BJ (cell line): ENCODE results near the gene ZFP57. TPM values are rescaled to one million over a fixed set of nuclear protein-coding genes. Genes with fewer than 3 reads are reported as not detected.

Experiments
- CTCF ChIA-PET: fragments of 350-600 bp; formaldehyde crosslinking; extraction: SDS; loops from one replicate; lab custom pipeline; 2021; ENCODE audit warnings: antibody characterized with exemption, inconsistent platforms; lab: Yijun Ruan, JAX
- POLR2A ChIA-PET: fragments of 300-600 bp; sonication (Branson Sonifier 250); formaldehyde crosslinking; extraction: SDS; loops from one replicate; lab custom pipeline; 2021; ENCODE audit warnings: antibody characterized with exemption; lab: Charles Lee
- DNase-seq: peaks from one replicate; pipeline ENCODE4 v3.0.0-alpha.2; 2011; ENCODE audit warnings: low read depth
- H3K27me3 ChIP-seq: 2 replicates; pipeline ENCODE4 v1.6.0; 2011; ENCODE audit warnings: low read length; ENCODE audit not compliant: control insufficient read depth, insufficient read depth
- H3K36me3 ChIP-seq: 2 replicates; pipeline ENCODE4 v1.5.1; 2011; ENCODE audit warnings: low read length; ENCODE audit not compliant: control insufficient read depth, insufficient read depth
- H3K4me3 ChIP-seq: 2 replicates; pipeline ENCODE4 v1.5.1; 2011; ENCODE audit warnings: low read depth, mild to moderate bottlenecking, control low read depth, low read length
- CTCF ChIP-seq: IDR thresholded peaks from 2 replicates; pipeline ENCODE4 v1.5.1; 2011; ENCODE audit warnings: low read depth, mild to moderate bottlenecking, control low read depth, inconsistent platforms, low read length, moderate library complexity; ENCODE audit not compliant: insufficient read depth
- polyA plus RNA-seq: library from polyadenylated mRNA; depleted of rRNA; stranded (reverse); fragments of >200 nt; gene quantifications from 2 replicates; pipeline ENCODE4 v1.2.3, GENCODE V29; 2011

ZFP57 gene
- polyA plus RNA-seq, 1 experiment, result 0.32 TPM

- H3K4me3 ChIP-seq, result peak overlapping the region; percentile 80
- no peak for TF ChIP-seq CTCF
- H3K36me3 ChIP-seq, result no peaks in the 10 kb centered on the region
- POLR2A ChIA-PET, result interaction anchor here (0.6 to 1.4 kb wide), 2 partner anchors 16 to 579 kb away, joined by 6 to 10 read pairs; no protein-coding TSS in a partner anchor
- CTCF ChIA-PET, result interaction anchor here (0.8 to 2.9 kb wide), 6 partner anchors 9 to 120 kb away, joined by 3 to 22 read pairs (median 9); no protein-coding TSS in a partner anchor
- no peak for DNase-seq
- no peaks in the 10 kb centered on the region; the same call in 1 of the 2 replicates for H3K27me3 ChIP-seq
These were observed 47.4 kb downstream of the ZFP57 start for GRCh38 chr6:29633534-29633905.

- ChIA-PET POLR2A (interaction anchor here (0.6 to 1.4 kb wide), 3 partner anchors 15 to 580 kb away, joined by 4 to 10 read pairs (median 6); no protein-coding TSS in a partner anchor), CTCF (interaction anchor here (0.8 to 2.9 kb wide), 6 partner anchors 8 to 120 kb away, joined by 3 to 22 read pairs (median 9); no protein-coding TSS in a partner anchor)
- Histone ChIP-seq H3K36me3 (no peaks in the 10 kb centered on the region), H3K4me3 (peak within 1 kb of the TSS; percentile 80), H3K27me3 (no peaks in the 10 kb centered on the region; the same call in 1 of the 2 replicates)
- no peak for TF ChIP-seq CTCF
- DNase-seq, result peak; percentile 53
These were observed 48.0 kb downstream of the ZFP57 start, which contains the start of gene GABBR1 for GRCh38 chr6:29632789-29633533. Gene GABBR1, minus strand, starts transcription at chr6:29633183. Its CDS starts 798 bp downstream, at chr6:29632385.

- no peak for DNase-seq
- POLR2A ChIA-PET, result interaction anchor here (0.6 to 1.4 kb wide), 2 partner anchors 16 to 18 kb away, joined by 4 to 6 read pairs; no protein-coding TSS in a partner anchor
- H3K36me3 ChIP-seq, result no peaks in the 10 kb centered on the region
- no peaks in the 10 kb centered on the region; the same call in 1 of the 2 replicates for H3K27me3 ChIP-seq
- no peak for TF ChIP-seq CTCF
- peak overlapping the region; percentile 80 for H3K4me3 ChIP-seq
- CTCF ChIA-PET, result interaction anchor here (0.7 to 2.9 kb wide), 7 partner anchors 7 to 22 kb away, joined by 3 to 22 read pairs (median 4); no protein-coding TSS in a partner anchor
These were observed 48.9 kb downstream of the ZFP57 start for GRCh38 chr6:29631860-29632731.

GRCh38 chr6:29631209-29631810 lies 49.6 kb downstream of the ZFP57 start:
- Histone ChIP-seq H3K36me3 (no peaks in the 10 kb centered on the region), H3K4me3 (no peak overlapping the region), H3K27me3 (no peaks in the 10 kb centered on the region; the same call in 1 of the 2 replicates)
- ChIA-PET POLR2A (no interaction called here), CTCF (interaction anchor here (0.7 to 2.9 kb wide), 3 partner anchors 11 to 19 kb away, joined by 3 to 14 read pairs (median 4); no protein-coding TSS in a partner anchor)
- DNase-seq, result no peak
- TF ChIP-seq CTCF, result no peak
